ENCODE results near the gene SH3D19.

- TF ChIP-seq CTCF (IDR thresholded peaks at IDR 0.05; ENCODE audit: insufficient read depth, low read length, poor library complexity, severe bottlenecking), result no peak
- TF ChIP-seq EZH2phosphoT487 (conservative IDR thresholded peaks at IDR 0.05; ENCODE audit: low read length), result no peak
Measured at GRCh38 chr4:151324752-151325110, 674 bp downstream of the SH3D19 start.
